HS-27A (cell line): ENCODE results near the gene DMRT2.

ENCODE experiments used
- DNase-seq: peaks from one replicate; pipeline ENCODE4 v3.0.0-alpha.2; 2012; ENCODE audit warnings: low read depth, missing footprints

Gene DMRT2

DNA sequence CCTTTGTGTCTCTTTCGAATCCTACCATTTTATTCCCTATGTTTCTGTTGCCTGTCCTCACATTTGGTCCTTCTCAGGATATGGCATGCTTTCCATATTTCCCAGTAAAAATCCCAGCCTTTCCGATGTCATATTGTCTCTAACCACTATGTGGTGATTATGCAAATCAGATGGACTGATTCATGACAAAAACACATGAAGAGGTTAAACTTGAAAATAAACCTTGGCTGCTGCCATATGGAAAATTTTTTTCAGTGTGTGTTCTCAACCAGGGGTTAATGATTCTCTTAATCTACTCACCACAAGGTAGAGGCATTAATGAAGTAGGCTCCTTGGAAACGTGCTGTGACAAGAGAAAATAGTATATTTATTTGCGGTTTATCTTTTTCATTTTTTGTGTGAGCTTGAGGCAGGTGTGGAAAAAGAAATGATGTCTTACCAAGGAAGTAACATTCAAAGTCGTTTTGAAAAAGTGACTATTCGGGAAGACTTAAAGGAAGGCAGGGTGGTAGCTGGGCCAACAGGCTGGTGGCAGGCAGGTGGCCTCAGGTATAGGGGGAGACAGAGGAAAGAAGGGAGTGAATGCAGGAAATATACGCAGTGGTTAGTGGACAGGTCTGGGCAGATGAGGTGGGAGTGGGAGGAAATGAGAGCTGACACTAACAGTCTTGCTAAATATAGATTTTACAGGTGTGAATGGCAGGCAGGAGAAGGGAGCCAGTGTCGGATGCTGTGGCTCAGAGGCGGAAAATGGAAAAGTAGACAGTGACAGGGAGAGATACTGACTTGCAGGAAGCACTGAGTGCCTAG, 46.2 kb downstream of the DMRT2 start:
- no peak for DNase-seq

- no peak for DNase-seq
Measured at GRCh38 chr9:1098551-1098950, 48.4 kb downstream of the DMRT2 start.

DNA sequence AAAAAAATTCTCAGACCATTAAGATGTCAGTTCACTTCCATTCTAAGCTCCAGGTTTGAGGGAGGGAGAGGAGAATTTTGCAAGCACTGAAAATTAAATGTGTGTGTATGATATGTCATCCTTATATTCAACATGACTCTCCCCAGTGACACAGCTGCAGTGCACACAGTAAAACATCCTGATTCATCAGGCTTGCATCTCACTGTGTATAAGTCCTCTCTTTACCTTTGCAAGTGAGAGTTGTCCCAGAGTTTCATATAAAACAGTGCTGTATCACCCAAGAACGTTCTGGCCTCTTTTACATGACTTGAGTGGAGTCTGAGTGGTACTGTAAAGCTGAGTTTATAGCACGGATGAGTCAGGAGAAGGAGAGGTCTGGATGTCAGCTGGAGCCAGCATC, 50.0 kb downstream of the DMRT2 start:
- no peak for DNase-seq

GRCh38 chr9:1100945-1101344, 50.8 kb downstream of the DMRT2 start:
- DNase-seq = no peak

DNA sequence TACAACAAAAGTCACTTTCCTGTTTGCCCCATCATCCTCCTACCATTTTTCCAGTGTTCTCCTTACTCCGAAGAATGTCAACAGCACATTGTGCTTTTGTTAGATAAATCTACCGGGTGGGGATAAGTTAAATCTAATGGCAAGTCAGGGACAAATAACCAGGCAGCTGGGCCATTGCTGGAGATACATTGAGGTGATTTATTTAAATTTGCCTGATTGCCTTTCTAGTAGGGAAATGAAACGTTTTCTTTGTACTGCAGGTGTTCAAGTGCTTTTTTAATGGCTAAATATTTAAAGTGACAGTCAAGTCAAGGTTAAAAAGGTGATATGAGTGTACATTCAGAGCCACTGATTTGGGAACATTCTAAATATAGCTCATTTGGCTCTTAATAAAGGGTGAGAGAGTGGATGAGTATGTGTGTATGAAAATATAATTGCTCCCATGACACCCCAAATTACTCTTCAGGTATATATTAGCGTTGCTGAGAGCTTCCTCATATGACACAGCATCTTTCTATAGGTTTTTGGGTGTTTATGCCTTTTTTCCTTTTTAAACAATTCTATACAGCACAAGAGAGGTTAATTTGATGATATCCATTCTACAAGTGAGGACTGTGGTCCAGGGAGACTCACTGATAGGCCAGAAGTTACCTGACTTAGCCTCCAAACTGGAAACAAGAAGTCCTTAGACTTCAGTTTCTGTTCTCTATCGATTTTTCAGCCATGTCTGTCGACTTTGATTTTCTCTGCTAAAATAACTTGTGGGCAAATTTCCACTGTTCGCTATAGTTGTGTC, 51.9 kb downstream of the DMRT2 start:
- no peak for DNase-seq

DNA sequence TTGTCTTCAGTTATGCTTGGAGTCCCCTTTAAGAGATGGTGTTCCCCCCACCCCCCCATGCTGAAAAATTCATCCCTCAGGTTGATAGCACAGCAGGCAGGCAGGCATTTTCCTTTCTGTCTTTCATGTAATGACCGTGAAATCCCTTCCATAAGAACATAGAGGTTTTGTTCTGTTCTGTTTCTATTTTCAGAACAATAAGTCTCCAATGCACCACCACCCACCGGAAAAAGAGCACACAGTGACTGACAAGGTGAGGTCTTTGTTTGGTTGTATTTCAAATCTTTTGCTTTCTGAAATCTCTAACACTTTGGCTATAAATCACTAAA, 52.4 kb downstream of the DMRT2 start:
- DNase-seq = no peak
